KMS-11 (cell line): ENCODE data around the gene ABHD17B.

Experiments used
- H2AFZ ChIP-seq: fragments of 200-600 bp; sonication (generic); 2 replicates; pipeline ENCODE4 v1.6.1; 2016; ENCODE audit warnings: antibody characterized with exemption, mixed run types, low read depth
- H3K27ac ChIP-seq: fragments of 200-600 bp; sonication (generic); 2 replicates; pipeline ENCODE4 v1.6.1; 2016; ENCODE audit warnings: mild to moderate bottlenecking, mixed run types
- H3K27me3 ChIP-seq: fragments of 200-600 bp; sonication (generic); 2 replicates; pipeline ENCODE4 v1.6.1; 2017; ENCODE audit warnings: mild to moderate bottlenecking, low read depth, mixed run types, moderate library complexity; ENCODE audit not compliant: insufficient read depth
- H3K36me3 ChIP-seq: fragments of 200-600 bp; sonication (generic); 2 replicates; pipeline ENCODE4 v1.6.1; 2017; ENCODE audit warnings: mild to moderate bottlenecking, mixed run types; ENCODE audit not compliant: insufficient read depth
- H3K4me1 ChIP-seq: fragments of 200-600 bp; sonication (generic); 2 replicates; pipeline ENCODE4 v1.6.1; 2016; ENCODE audit warnings: mild to moderate bottlenecking, low read depth, mixed run types; ENCODE audit not compliant: poor library complexity, severe bottlenecking
- H3K4me2 ChIP-seq: fragments of 200-600 bp; sonication (generic); 2 replicates; pipeline ENCODE4 v1.7.0; 2016; ENCODE audit warnings: mild to moderate bottlenecking, mixed run types
- H3K4me3 ChIP-seq: fragments of 200-600 bp; sonication (generic); IDR thresholded peaks from 2 replicates; pipeline ENCODE4 v1.6.1; 2017; ENCODE audit warnings: low read depth, low read length, mixed read lengths; ENCODE audit not compliant: insufficient read depth
- H3K79me2 ChIP-seq: fragments of 200-600 bp; sonication (generic); 2 replicates; pipeline ENCODE4 v1.6.1; 2016; ENCODE audit warnings: low read depth, mixed run types; ENCODE audit not compliant: insufficient read depth
- H3K9ac ChIP-seq: fragments of 200-600 bp; sonication (generic); 2 replicates; pipeline ENCODE4 v1.6.1; 2016; ENCODE audit warnings: mild to moderate bottlenecking, mixed run types
- H4K20me1 ChIP-seq: fragments of 200-600 bp; sonication (generic); 2 replicates; pipeline ENCODE4 v1.6.1; 2016; ENCODE audit warnings: mild to moderate bottlenecking, mixed run types; ENCODE audit not compliant: insufficient read depth
- CTCF ChIP-seq: fragments of 200-600 bp; sonication (generic); conservative IDR thresholded peaks from 2 replicates; pipeline ENCODE4 v1.6.1; 2017; ENCODE audit warnings: low read depth, mild to moderate bottlenecking, antibody characterized with exemption, low read length, moderate library complexity, mixed read lengths

ABHD17B gene

GRCh38 chr9:71830929-71831328 lies 80.1 kb downstream of the ABHD17B start:
- H3K4me1 ChIP-seq: no peaks in the 10 kb centered on the region
- H3K36me3 ChIP-seq: no peaks in the 10 kb centered on the region
- no peak overlapping the region for H3K9ac ChIP-seq
- TF ChIP-seq CTCF: no peak
- H3K79me2 ChIP-seq: no peaks in the 10 kb centered on the region
- no peaks in the 10 kb centered on the region for H4K20me1 ChIP-seq
- no peaks in the 10 kb centered on the region for H3K27me3 ChIP-seq
- no peak overlapping the region for H3K4me3 ChIP-seq
- H2AFZ ChIP-seq: no peak overlapping the region
- H3K27ac ChIP-seq: no peak overlapping the region
- H3K4me2 ChIP-seq: no peak overlapping the region

GRCh38 chr9:71830153-71830552 lies 80.8 kb downstream of the ABHD17B start:
- Histone ChIP-seq H3K79me2 (no peaks in the 10 kb centered on the region), H2AFZ (no peak overlapping the region), H3K27me3 (no peaks in the 10 kb centered on the region), H4K20me1 (no peaks in the 10 kb centered on the region), H3K9ac (no peak overlapping the region), H3K4me1 (no peaks in the 10 kb centered on the region), H3K4me2 (no peak overlapping the region), H3K27ac (no peak overlapping the region), H3K36me3 (no peaks in the 10 kb centered on the region), H3K4me3 (no peak overlapping the region)
- TF ChIP-seq CTCF: no peak

GRCh38 chr9:71826279-71826678 lies 84.7 kb downstream of the ABHD17B start:
- H3K4me1 ChIP-seq: no peaks in the 10 kb centered on the region

DNA sequence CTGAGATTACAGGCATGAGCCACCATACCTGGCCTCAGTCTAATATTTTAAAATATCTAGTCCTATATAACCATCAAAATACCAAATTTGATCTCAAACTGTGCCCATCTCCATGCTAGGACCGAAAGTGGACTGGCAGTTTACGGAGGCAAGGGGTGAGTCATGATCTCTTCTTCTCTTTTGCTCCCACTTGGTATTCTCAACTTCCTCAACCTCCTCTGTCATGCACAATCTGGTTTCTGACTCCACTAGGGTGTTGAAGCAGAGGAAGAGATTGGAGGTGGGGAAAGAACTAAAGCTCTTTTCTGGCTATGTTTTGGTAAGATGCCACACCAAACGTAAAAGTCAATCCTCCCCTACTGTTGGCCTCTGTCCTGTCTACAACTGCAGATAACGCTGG lies 86.7 kb downstream of the ABHD17B start:
- H3K4me1 ChIP-seq: no peaks in the 10 kb centered on the region
- H3K4me3 ChIP-seq: no peak overlapping the region
- no peaks in the 10 kb centered on the region for H3K27me3 ChIP-seq
- H3K27ac ChIP-seq: no peak overlapping the region
- H3K9ac ChIP-seq: no peak overlapping the region
- H4K20me1 ChIP-seq: no peaks in the 10 kb centered on the region
- no peak overlapping the region for H3K4me2 ChIP-seq
- H3K36me3 ChIP-seq: no peaks in the 10 kb centered on the region
- no peak for TF ChIP-seq CTCF
- no peak overlapping the region for H2AFZ ChIP-seq
- no peaks in the 10 kb centered on the region for H3K79me2 ChIP-seq

More at GRCh38 chr9:71826279-71826678, 84.7 kb downstream of the ABHD17B start:
- Histone ChIP-seq H3K4me3 (no peak overlapping the region), H3K27ac (no peak overlapping the region), H3K36me3 (no peaks in the 10 kb centered on the region), H2AFZ (no peak overlapping the region), H3K9ac (no peak overlapping the region), H3K79me2 (no peaks in the 10 kb centered on the region), H3K27me3 (no peaks in the 10 kb centered on the region), H3K4me2 (no peak overlapping the region), H4K20me1 (no peaks in the 10 kb centered on the region)
- TF ChIP-seq CTCF: no peak
